Activated B cell treated with CpG ODN at 0.5 μM for 24 hours (primary cell): ENCODE data around the gene DAPK1. TPM values are rescaled to one million over a fixed set of nuclear protein-coding genes. Genes with fewer than 3 reads are reported as not detected.

Source experiments
- ATAC-seq: fragments of 200-7000 bp; cut with Tn5 transposase; one replicate; pipeline ENCODE4 v1.10.0; 2021; ENCODE audit warnings: low read depth, mild to moderate bottlenecking, moderate library complexity
- CTCF ChIA-PET: fragments of 350-600 bp; sonication (Branson Sonifier 250); formaldehyde crosslinking; loops from one replicate; lab custom pipeline; 2021; ENCODE audit warnings: antibody characterized with exemption; lab: Charles Lee
- POLR2A ChIA-PET: fragments of 350-600 bp; sonication (Branson Sonifier 250); formaldehyde crosslinking; loops from one replicate; lab custom pipeline; 2021; ENCODE audit warnings: antibody characterized with exemption; lab: Charles Lee
- DNase-seq: peaks from one replicate; pipeline ENCODE4 v3.0.0; 2022
- H3K27ac Mint-ChIP-seq: one replicate; pipeline ENCODE4 v1.8.0; 2020; ENCODE audit warnings: mixed read lengths
- H3K27me3 Mint-ChIP-seq: one replicate; pipeline ENCODE4 v1.8.0; 2021; ENCODE audit warnings: mixed read lengths
- H3K36me3 Mint-ChIP-seq: one replicate; pipeline ENCODE4 v1.8.0; 2021; ENCODE audit warnings: low read depth, mixed read lengths
- H3K4me1 Mint-ChIP-seq: one replicate; pipeline ENCODE4 v1.8.0; 2021; ENCODE audit warnings: mixed read lengths
- H3K4me3 Mint-ChIP-seq: one replicate; pipeline ENCODE4 v1.8.0; 2020; ENCODE audit warnings: mild to moderate bottlenecking, mixed read lengths
- H3K9me3 Mint-ChIP-seq: one replicate; pipeline ENCODE4 v1.8.0; 2020; ENCODE audit warnings: mixed read lengths
- CTCF ChIP-seq: fragments of 200-600 bp; IDR thresholded peaks from one replicate; pipeline ENCODE4 v1.8.0; 2022; ENCODE audit warnings: antibody characterized with exemption, mild to moderate bottlenecking
- intact Hi-C: fragments of 100-400 bp; cut with micrococcal nuclease; formaldehyde crosslinking; loops from one replicate; pipeline ENCODE4 v1.15.1; 2024
- total RNA-seq: library from RNA; stranded (reverse); gene quantifications from 2 replicates; pipeline ENCODE4 v1.2.3, GENCODE V29; 2022

DAPK1 gene
- total RNA-seq, 1 donor from 2014 or later: 1.0 TPM

- ATAC-seq (no peak), DNase-seq (no peak)
- no peaks in the 10 kb centered on the region for H3K9me3 Mint-ChIP-seq
- no peak for TF ChIP-seq CTCF
- no peaks in the 10 kb centered on the region for H3K36me3 Mint-ChIP-seq
- H3K27me3 Mint-ChIP-seq: no peaks in the 10 kb centered on the region
- H3K27ac Mint-ChIP-seq: no peak overlapping the region
- POLR2A ChIA-PET: no interaction called here
- intact Hi-C loops: no loop called here
- H3K4me1 Mint-ChIP-seq: no peaks in the 10 kb centered on the region
- CTCF ChIA-PET: no interaction called here
- no peak overlapping the region for H3K4me3 Mint-ChIP-seq
Observed at GRCh38 chr9:87615136-87615535, 117.5 kb downstream of the DAPK1 start.

GRCh38 chr9:87615547-87616148 lies 118.0 kb downstream of the DAPK1 start:
- Mint-ChIP-seq H3K27ac (no peak overlapping the region), H3K4me1 (no peaks in the 10 kb centered on the region), H3K4me3 (no peak overlapping the region), H3K36me3 (no peaks in the 10 kb centered on the region), H3K27me3 (no peaks in the 10 kb centered on the region), H3K9me3 (no peaks in the 10 kb centered on the region)
- no peak for ATAC-seq
- ChIA-PET POLR2A (no interaction called here), CTCF (no interaction called here)
- no peak for TF ChIP-seq CTCF
- intact Hi-C loops: no loop called here
- no peak for DNase-seq

- Mint-ChIP-seq H3K27me3 (no peaks in the 10 kb centered on the region), H3K4me1 (no peaks in the 10 kb centered on the region), H3K4me3 (no peak overlapping the region), H3K27ac (no peak overlapping the region), H3K9me3 (no peaks in the 10 kb centered on the region), H3K36me3 (no peaks in the 10 kb centered on the region)
- DNase-seq (no peak), ATAC-seq (no peak)
- TF ChIP-seq CTCF: no peak
- POLR2A ChIA-PET: no interaction called here
- intact Hi-C loops: no loop called here
- CTCF ChIA-PET: no interaction called here
Observed at GRCh38 chr9:87618226-87618625, 120.6 kb downstream of the DAPK1 start.

- ChIA-PET POLR2A (no interaction called here), CTCF (no interaction called here)
- Mint-ChIP-seq H3K27me3 (no peaks in the 10 kb centered on the region), H3K36me3 (no peaks in the 10 kb centered on the region), H3K27ac (no peak overlapping the region), H3K9me3 (no peaks in the 10 kb centered on the region), H3K4me3 (no peak overlapping the region), H3K4me1 (no peaks in the 10 kb centered on the region)
- DNase-seq: no peak
- intact Hi-C loops: no loop called here
- TF ChIP-seq CTCF: no peak
- ATAC-seq: no peak
Observed at GRCh38 chr9:87618931-87619330, 121.3 kb downstream of the DAPK1 start.

- Mint-ChIP-seq H3K27me3 (no peaks in the 10 kb centered on the region), H3K9me3 (no peaks in the 10 kb centered on the region), H3K4me3 (no peak overlapping the region), H3K4me1 (no peaks in the 10 kb centered on the region), H3K36me3 (no peaks in the 10 kb centered on the region), H3K27ac (no peak overlapping the region)
- ChIA-PET CTCF (no interaction called here), POLR2A (no interaction called here)
- ATAC-seq (no peak), DNase-seq (no peak)
- intact Hi-C loops: no loop called here
- no peak for TF ChIP-seq CTCF
Observed at GRCh38 chr9:87619346-87619745, 121.7 kb downstream of the DAPK1 start.
